ENCODE results near the gene PROZ. TPM values are rescaled to one million over a fixed set of nuclear protein-coding genes. Genes with fewer than 3 reads are reported as not detected.

PROZ gene
- total and polyA plus RNA-seq, 2 of the 13 experiments (the other 11 are each of a cell fraction or from before 2014, with no cell fraction given): 5.6 to 22.5 TPM

- TF ChIP-seq PRDM15 (CRISPR knock-in tag; IDR thresholded peaks at IDR 0.05) (no peak), ZNF576 (CRISPR knock-in tag; IDR thresholded peaks at IDR 0.05) (no peak), GABPA (IDR thresholded peaks at IDR 0.05; ENCODE audit: low read depth, low read length) (peak; percentile 29; the same call in 1 of the 2 replicates), GABPA (CRISPR knock-in tag; IDR thresholded peaks at IDR 0.05; ENCODE audit: low read depth) (peak; percentile 87), ZHX1 (CRISPR knock-in tag; IDR thresholded peaks at IDR 0.05; ENCODE audit: low read depth) (peak; percentile 70; the same call in 1 of the 2 replicates), GMEB1 (CRISPR knock-in tag; IDR thresholded peaks at IDR 0.05; ENCODE audit: borderline replicate concordance) (peak; percentile 62), MTF1 (CRISPR knock-in tag; IDR thresholded peaks at IDR 0.05) (no peak), ZFYVE20 (CRISPR knock-in tag; IDR thresholded peaks at IDR 0.05; ENCODE audit: borderline replicate concordance, low read depth) (no peak), THRA (CRISPR knock-in tag; IDR thresholded peaks at IDR 0.05; ENCODE audit: borderline replicate concordance) (peak; percentile 75; the same call in 1 of the 2 replicates), ZNF781 (CRISPR knock-in tag; IDR thresholded peaks at IDR 0.05; ENCODE audit: borderline replicate concordance, not compliant biosample characterization) (peak; percentile 82), JUN (CRISPR knock-in tag; IDR thresholded peaks at IDR 0.05) (peak; percentile 83), ZBTB8A (CRISPR knock-in tag; IDR thresholded peaks at IDR 0.05; ENCODE audit: borderline replicate concordance, low read depth) (no peak), TRIM22 (IDR thresholded peaks at IDR 0.05) (no peak)
These were observed 19.5 kb upstream of the PROZ start (continued) for GRCh38 chr13:113138792-113139551.

All from HepG2 (cell line).